Measurements from ENCODE around the gene RASSF4.
"Not testable (repeated sequence)": the region's sequence is repeated elsewhere in the genome, so short reads cannot be mapped to it uniquely, and the experiment has no call there.

Gene RASSF4

GRCh38 chr10:45006276-45007030 lies 46.9 kb downstream of the RASSF4 start:
- H2AFZ ChIP-seq (ENCODE audit: low read depth, low read length) = no peak overlapping the region
- H3K9ac ChIP-seq (ENCODE audit: low read length) = no peak overlapping the region
- H3K79me2 ChIP-seq (ENCODE audit: low read length) = peaks cover 19% of the 10 kb centered on the region
- H3K9me3 ChIP-seq (ENCODE audit: insufficient read depth, low read length) = no peaks in the 10 kb centered on the region
- no peak for TF ChIP-seq CTCF (IDR thresholded peaks at IDR 0.05; ENCODE audit: low read depth, low read length)
- no peak for TF ChIP-seq EZH2phosphoT487 (IDR thresholded peaks at IDR 0.05; ENCODE audit: low read depth)
- H3K36me3 ChIP-seq (replicated peaks; ENCODE audit: low read depth, low read length) = peaks cover 8% of the 10 kb centered on the region
- H3K27me3 ChIP-seq (ENCODE audit: low read depth, low read length) = no peaks in the 10 kb centered on the region
- H4K20me1 ChIP-seq (ENCODE audit: insufficient read depth, low read length) = no peaks in the 10 kb centered on the region
- H3K4me2 ChIP-seq (ENCODE audit: low read length) = no peak overlapping the region
- H3K27ac ChIP-seq (ENCODE audit: low read length) = no peak overlapping the region
- H3K4me1 ChIP-seq (ENCODE audit: low read length) = no peaks in the 10 kb centered on the region
- no peak overlapping the region for H3K4me3 ChIP-seq (ENCODE audit: low read length)

DNA sequence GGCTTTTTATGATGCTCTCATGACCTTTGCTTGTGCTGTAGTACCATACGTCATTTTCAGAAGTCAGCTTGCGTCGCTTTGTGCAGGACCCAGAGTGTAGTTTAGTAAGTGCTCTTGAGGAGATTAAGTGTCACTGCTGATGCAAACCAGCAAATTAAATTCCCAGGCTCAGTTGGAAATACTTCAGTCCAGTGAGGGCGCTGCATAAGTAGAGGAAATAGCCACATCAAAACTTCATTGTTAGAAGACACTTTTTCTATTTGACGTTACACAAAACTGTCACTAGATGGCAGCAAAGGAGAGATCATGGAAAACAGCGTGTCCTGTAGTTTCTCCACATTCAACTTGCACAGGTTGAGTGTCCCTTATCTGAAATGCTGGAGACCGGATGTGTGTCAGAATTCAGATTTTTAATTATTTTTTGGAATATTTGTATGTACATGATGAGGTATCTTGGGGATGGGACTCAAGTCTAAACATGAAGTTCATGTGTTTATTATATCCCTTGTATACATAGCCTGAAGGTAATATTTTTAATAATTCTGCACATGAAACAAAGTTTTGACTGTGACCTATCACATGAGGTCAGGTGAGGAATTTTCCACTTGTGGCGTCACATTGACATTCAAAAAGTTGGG lies 49.0 kb downstream of the RASSF4 start:
- H3K4me1 ChIP-seq (ENCODE audit: low read length) = no peaks in the 10 kb centered on the region
- H3K36me3 ChIP-seq (replicated peaks; ENCODE audit: low read depth, low read length) = peaks cover 2% of the 10 kb centered on the region
- no peak overlapping the region for H3K27ac ChIP-seq (ENCODE audit: low read length)
- H3K9me3 ChIP-seq (ENCODE audit: insufficient read depth, low read length) = no peaks in the 10 kb centered on the region
- no peaks in the 10 kb centered on the region for H3K27me3 ChIP-seq (ENCODE audit: low read depth, low read length)
- no peaks in the 10 kb centered on the region for H3K79me2 ChIP-seq (ENCODE audit: low read length)
- no peak for TF ChIP-seq EZH2phosphoT487 (IDR thresholded peaks at IDR 0.05; ENCODE audit: low read depth)
- peak; percentile 73 for TF ChIP-seq CTCF (IDR thresholded peaks at IDR 0.05; ENCODE audit: low read depth, low read length)
- H3K9ac ChIP-seq (ENCODE audit: low read length) = no peak overlapping the region
- no peak overlapping the region for H3K4me3 ChIP-seq (ENCODE audit: low read length)
- 0 out of 2 replicates have a peak overlapping the region, but pooled peaks have one; percentile 23 for H2AFZ ChIP-seq (ENCODE audit: low read depth, low read length)
- H3K4me2 ChIP-seq (ENCODE audit: low read length) = peak overlapping the region; percentile 51
- H4K20me1 ChIP-seq (ENCODE audit: insufficient read depth, low read length) = no peaks in the 10 kb centered on the region

DNA sequence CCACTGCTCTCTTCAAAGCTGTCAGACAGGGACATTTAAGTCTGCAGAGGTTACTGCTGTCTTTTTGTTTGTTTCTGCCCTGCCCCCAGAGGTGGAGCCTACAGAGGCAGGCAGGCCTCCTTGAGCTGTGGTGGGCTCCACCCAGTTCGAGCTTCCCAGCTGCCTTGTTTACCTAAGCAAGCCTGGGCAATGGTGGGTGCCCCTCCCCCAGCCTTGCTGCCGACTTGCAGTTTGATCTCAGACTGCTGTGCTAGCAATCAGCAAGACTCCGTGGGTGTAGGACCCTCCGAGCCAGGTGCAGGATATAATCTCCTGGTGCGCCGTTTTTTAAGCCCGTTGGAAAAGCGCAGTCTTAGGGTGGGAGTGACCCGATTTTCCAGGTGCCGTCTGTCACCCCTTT lies 55.0 kb downstream of the RASSF4 start:
- not testable (repeated sequence) for H3K4me1 ChIP-seq (ENCODE audit: low read length); H3K4me3 ChIP-seq (ENCODE audit: low read length); H2AFZ ChIP-seq (ENCODE audit: low read depth, low read length); H3K27ac ChIP-seq (ENCODE audit: low read length); H3K79me2 ChIP-seq (ENCODE audit: low read length); H3K9ac ChIP-seq (ENCODE audit: low read length); H3K4me2 ChIP-seq (ENCODE audit: low read length); H4K20me1 ChIP-seq (ENCODE audit: insufficient read depth, low read length); H3K27me3 ChIP-seq (ENCODE audit: low read depth, low read length); H3K36me3 ChIP-seq (replicated peaks; ENCODE audit: low read depth, low read length); H3K9me3 ChIP-seq (ENCODE audit: insufficient read depth, low read length)

- Histone ChIP-seq H3K4me3 (ENCODE audit: low read length) (no peak overlapping the region), H2AFZ (ENCODE audit: low read depth, low read length) (no peak overlapping the region), H3K9me3 (ENCODE audit: insufficient read depth, low read length) (no peaks in the 10 kb centered on the region), H3K27me3 (ENCODE audit: low read depth, low read length) (no peaks in the 10 kb centered on the region), H4K20me1 (ENCODE audit: insufficient read depth, low read length) (no peaks in the 10 kb centered on the region), H3K79me2 (ENCODE audit: low read length) (no peaks in the 10 kb centered on the region), H3K27ac (ENCODE audit: low read length) (no peak overlapping the region), H3K4me1 (ENCODE audit: low read length) (no peaks in the 10 kb centered on the region), H3K9ac (ENCODE audit: low read length) (no peak overlapping the region), H3K4me2 (ENCODE audit: low read length) (no peak overlapping the region), H3K36me3 (replicated peaks; ENCODE audit: low read depth, low read length) (no peaks in the 10 kb centered on the region)
- TF ChIP-seq CTCF (IDR thresholded peaks at IDR 0.05; ENCODE audit: low read depth, low read length) = no peak
- TF ChIP-seq EZH2phosphoT487 (IDR thresholded peaks at IDR 0.05; ENCODE audit: low read depth) = no peak
These were observed 56.0 kb downstream of the RASSF4 start for GRCh38 chr10:45015590-45015989.

All from OCI-LY3 (cell line).